A673 (cell line): ENCODE results near the gene SEMA4A. TPM values are rescaled to one million over a fixed set of nuclear protein-coding genes. Genes with fewer than 3 reads are reported as not detected.

Source experiments
- BruUV-seq: library from RNA; stranded (reverse); fragments of 400-500 nt; replicated peaks from 2 replicates; lab custom pipeline; 2021; lab: Mats Ljungman, UMichigan
- CTCF ChIA-PET: fragments of 300-600 bp; sonication (Branson Sonifier 250); formaldehyde crosslinking; loops from one replicate; lab custom pipeline; 2022; ENCODE audit warnings: antibody characterized with exemption; lab: Charles Lee
- POLR2A ChIA-PET: fragments of 300-600 bp; sonication (Branson Sonifier 250); formaldehyde crosslinking; loops from one replicate; lab custom pipeline; 2022; ENCODE audit warnings: antibody characterized with exemption; ENCODE audit not compliant: low non-redundant PET; lab: Charles Lee
- DNase-seq: peaks from one replicate; pipeline ENCODE4 v3.0.0-alpha.2; 2015; ENCODE audit warnings: low spot score
- H3K27ac ChIP-seq: fragments of 200-600 bp; sonication (generic); 2 replicates; pipeline ENCODE4 v1.5.1; 2016; ENCODE audit warnings: mixed run types, low read depth, mild to moderate bottlenecking, mixed read lengths, antibody characterized with exemption, low read length; ENCODE audit not compliant: poor library complexity, severe bottlenecking
- H3K27me3 ChIP-seq: fragments of 200-600 bp; sonication (generic); replicated peaks from 2 replicates; pipeline ENCODE4 v1.6.1; 2017; ENCODE audit warnings: mixed run types, low read depth, mild to moderate bottlenecking, mixed read lengths, antibody characterized with exemption, low read length; ENCODE audit not compliant: insufficient read depth, poor library complexity
- H3K36me3 ChIP-seq: fragments of 200-600 bp; sonication (generic); 2 replicates; pipeline ENCODE4 v1.6.1; 2016; ENCODE audit warnings: mixed run types, mild to moderate bottlenecking, mixed read lengths, antibody characterized with exemption, low read length; ENCODE audit not compliant: insufficient read depth, poor library complexity, severe bottlenecking
- H3K4me1 ChIP-seq: fragments of 200-600 bp; sonication (generic); 2 replicates; pipeline ENCODE4 v1.6.1; 2017; ENCODE audit warnings: mixed run types, mild to moderate bottlenecking, mixed read lengths, antibody characterized with exemption, low read length; ENCODE audit not compliant: insufficient read depth, poor library complexity, severe bottlenecking
- H3K4me3 ChIP-seq: fragments of 200-600 bp; sonication (generic); 2 replicates; pipeline ENCODE4 v1.5.1; 2016; ENCODE audit warnings: low read depth, mixed run types, mild to moderate bottlenecking, mixed read lengths, low read length; ENCODE audit not compliant: poor library complexity, severe bottlenecking
- H3K9me3 ChIP-seq: fragments of 200-600 bp; sonication (generic); 2 replicates; pipeline ENCODE4 v1.6.1; 2016; ENCODE audit warnings: mixed run types, low read depth, mild to moderate bottlenecking, mixed read lengths, antibody characterized with exemption, low read length; ENCODE audit not compliant: poor library complexity, severe bottlenecking
- CTCF ChIP-seq: fragments of 300-800, 200-600 bp; sonication (generic); conservative IDR thresholded peaks from 2 replicates; pipeline ENCODE4 v1.5.1; 2017; ENCODE audit warnings: low read depth, mild to moderate bottlenecking, antibody characterized with exemption, low read length, moderate library complexity, mixed read lengths
- EZH2 ChIP-seq: fragments of 200-600 bp; sonication (generic); IDR thresholded peaks from 2 replicates; pipeline ENCODE4 v1.6.1; 2017; ENCODE audit warnings: borderline replicate concordance, low read depth, mild to moderate bottlenecking, mixed read lengths, antibody characterized with exemption, low read length; ENCODE audit not compliant: poor library complexity, severe bottlenecking
- intact Hi-C: fragments of 100-400 bp; cut with micrococcal nuclease; formaldehyde crosslinking; loops from one replicate; pipeline ENCODE4 v1.10.0; 2022; ENCODE audit not compliant: unreplicated experiment
- total RNA-seq: library from RNA; stranded (reverse); gene quantifications from 2 replicates; pipeline ENCODE4 v1.2.3, GENCODE V29; 2021

SEMA4A gene
- total RNA-seq, 1 experiment from 2014 or later = 0.77 TPM

- ChIA-PET CTCF (interaction anchor here (2.7 kb wide), 1 partner anchor 78 kb away, joined by 28 read pairs; no protein-coding TSS in a partner anchor), POLR2A (no interaction called here)
- no peaks in the 10 kb centered on the region for H3K36me3 ChIP-seq
- no TSS peak for BruUV-seq
- H3K9me3 ChIP-seq = no peaks in the 10 kb centered on the region
- intact Hi-C loops = loop anchor here (1.0 to 10.0 kb wide), 2 partner anchors 78 to 168 kb away; no protein-coding TSS in a partner anchor
- H3K4me1 ChIP-seq = peaks cover 10% of the 10 kb centered on the region
- no peak for TF ChIP-seq CTCF
- no peak for TF ChIP-seq EZH2
- no peak overlapping the region for H3K27ac ChIP-seq
- H3K27me3 ChIP-seq = no peaks in the 10 kb centered on the region
- DNase-seq = no peak
- H3K4me3 ChIP-seq = peak overlapping the region; percentile 26
Measured at GRCh38 chr1:156146769-156147405, 6.5 kb upstream of the SEMA4A start.

GRCh38 chr1:156148216-156148615, 5.2 kb upstream of the SEMA4A start:
- H3K36me3 ChIP-seq = no peaks in the 10 kb centered on the region
- ChIA-PET POLR2A (no interaction called here), CTCF (interaction anchor here (1.2 to 2.7 kb wide), 2 partner anchors 77 kb away, joined by 5 to 28 read pairs; no protein-coding TSS in a partner anchor)
- no peak for DNase-seq
- no peaks in the 10 kb centered on the region for H3K27me3 ChIP-seq
- H3K9me3 ChIP-seq = no peaks in the 10 kb centered on the region
- intact Hi-C loops = loop anchor here (10.0 kb wide), 1 partner anchor 167 kb away; no protein-coding TSS in a partner anchor
- BruUV-seq = no TSS peak
- no peak overlapping the region for H3K27ac ChIP-seq
- no peak overlapping the region for H3K4me3 ChIP-seq
- H3K4me1 ChIP-seq = peaks cover 10% of the 10 kb centered on the region
- TF ChIP-seq EZH2 (no peak), CTCF (no peak)

- Histone ChIP-seq H3K27ac (no peak overlapping the region), H3K36me3 (no peaks in the 10 kb centered on the region), H3K9me3 (no peaks in the 10 kb centered on the region), H3K27me3 (no peaks in the 10 kb centered on the region), H3K4me1 (peaks cover 10% of the 10 kb centered on the region), H3K4me3 (no peak overlapping the region)
- ChIA-PET POLR2A (no interaction called here), CTCF (interaction anchor here (0.7 to 1.2 kb wide), 2 partner anchors 21 to 76 kb away, joined by 5 to 12 read pairs; no protein-coding TSS in a partner anchor)
- intact Hi-C loops = loop anchor here (10.0 kb wide), 1 partner anchor 165 kb away; no protein-coding TSS in a partner anchor
- TF ChIP-seq CTCF (no peak), EZH2 (no peak)
- no peak for DNase-seq
- no TSS peak for BruUV-seq
Measured at GRCh38 chr1:156149374-156150332, 3.7 kb upstream of the SEMA4A start.
